Activated CD8-positive, alpha-beta T cell treated with anti-CD3 and anti-CD28 coated beads for 36 hours (primary cell): Measurements from ENCODE around the gene NDOR1. TPM values are rescaled to one million over a fixed set of nuclear protein-coding genes. Genes with fewer than 3 reads are reported as not detected.
"Not testable (repeated sequence)": the region's sequence is repeated elsewhere in the genome, so short reads cannot be mapped to it uniquely, and the experiment has no call there.

Source experiments
- ATAC-seq: fragments of 200-7000 bp; cut with Tn5 transposase; one replicate; pipeline ENCODE4 v1.10.0; 2021; ENCODE audit warnings: mild to moderate bottlenecking, moderate library complexity
- CTCF ChIA-PET: fragments of 350-600 bp; sonication (Branson Sonifier 250); formaldehyde crosslinking; loops from one replicate; lab custom pipeline; 2021; ENCODE audit warnings: antibody characterized with exemption; lab: Charles Lee
- POLR2A ChIA-PET: fragments of 350-600 bp; sonication (Branson Sonifier 250); formaldehyde crosslinking; loops from one replicate; lab custom pipeline; 2021; ENCODE audit warnings: antibody characterized with exemption; lab: Charles Lee
- DNase-seq: peaks from one replicate; pipeline ENCODE4 v3.0.0-alpha.2; 2020
- H3K27ac Mint-ChIP-seq: one replicate; pipeline ENCODE4 v1.8.0; 2021; ENCODE audit warnings: mild to moderate bottlenecking, mixed read lengths
- H3K27me3 Mint-ChIP-seq: one replicate; pipeline ENCODE4 v1.8.0; 2021; ENCODE audit warnings: mixed read lengths
- H3K36me3 Mint-ChIP-seq: one replicate; pipeline ENCODE4 v1.8.0; 2021; ENCODE audit warnings: low read depth, mixed read lengths
- H3K4me1 Mint-ChIP-seq: one replicate; pipeline ENCODE4 v1.8.0; 2021; ENCODE audit warnings: low read depth, mixed read lengths
- H3K4me3 Mint-ChIP-seq: one replicate; pipeline ENCODE4 v1.8.0; 2021; ENCODE audit warnings: mild to moderate bottlenecking, moderate library complexity, mixed read lengths
- H3K9me3 Mint-ChIP-seq: one replicate; pipeline ENCODE4 v1.8.0; 2021; ENCODE audit warnings: mixed read lengths
- CTCF ChIP-seq: fragments of 200-600 bp; IDR thresholded peaks from one replicate; pipeline ENCODE4 v1.8.0; 2022; ENCODE audit warnings: antibody characterized with exemption, mild to moderate bottlenecking
- intact Hi-C: fragments of 100-400 bp; cut with micrococcal nuclease; formaldehyde crosslinking; loops from one replicate; pipeline ENCODE4 v1.10.0; 2022
- total RNA-seq, 2 experiments: library from RNA; stranded (reverse); gene quantifications; one replicate each; pipeline ENCODE4 v1.2.3, GENCODE V29; 2021

The NDOR1 gene
- total RNA-seq, 2 experiments from 2014 or later = 29.5 to 30.7 TPM

- ATAC-seq (peak; percentile 23), DNase-seq (peak; percentile 71)
- H3K27me3 Mint-ChIP-seq = peaks cover under 1% of the 10 kb centered on the region
- no peaks in the 10 kb centered on the region for H3K9me3 Mint-ChIP-seq
- TF ChIP-seq CTCF = no peak
- H3K36me3 Mint-ChIP-seq = peaks cover 27% of the 10 kb centered on the region
- H3K27ac Mint-ChIP-seq = no peak overlapping the region
- ChIA-PET POLR2A (interaction anchor here (0.6 to 7.6 kb wide), 27 partner anchors 9 to 343 kb away, joined by 3 to 113 read pairs (median 4); partner anchors contain the start of genes CYSRT1, NELFB, RNF208 and SLC34A3), CTCF (interaction anchor here (0.9 to 3.1 kb wide), 9 partner anchors 12 to 170 kb away, joined by 3 to 11 read pairs (median 4); partner anchors contain the start of genes NELFB, RNF224, SAPCD2 and SSNA1)
- H3K4me3 Mint-ChIP-seq = peak overlapping the region; percentile 88
- H3K4me1 Mint-ChIP-seq = peaks cover 34% of the 10 kb centered on the region
- intact Hi-C loops = no loop called here
Observed at GRCh38 chr9:137240318-137240840, 34.9 kb downstream of the NDOR1 start.

GRCh38 chr9:137240841-137241489 lies 35.5 kb downstream of the NDOR1 start, which contains the start of gene TUBB4B:
TSS of gene TUBB4B (plus strand) at chr9:137241287. CDS start at chr9:137241361, 74 bp downstream.
- intact Hi-C loops = no loop called here
- no peak for TF ChIP-seq CTCF
- ATAC-seq (peak; percentile 82), DNase-seq (peak; percentile 99)
- CTCF ChIA-PET = interaction anchor here (0.9 to 3.1 kb wide), 9 partner anchors 13 to 171 kb away, joined by 3 to 11 read pairs (median 4); partner anchors contain the start of genes NELFB, RNF224, SAPCD2 and SSNA1
- Mint-ChIP-seq H3K36me3 (peaks cover 27% of the 10 kb centered on the region), H3K4me1 (peaks cover 34% of the 10 kb centered on the region), H3K4me3 (peak within 1 kb of the TSS; percentile 88), H3K27ac (peak within 1 kb of the TSS; percentile 91), H3K27me3 (no peaks in the 10 kb centered on the region), H3K9me3 (no peaks in the 10 kb centered on the region)
- POLR2A ChIA-PET = interaction anchor here (0.6 to 7.6 kb wide), 26 partner anchors 9 to 252 kb away, joined by 3 to 113 read pairs (median 4); partner anchors contain the start of genes CYSRT1, NDOR1, NELFB and RNF208

- Mint-ChIP-seq H3K27ac (no peak overlapping the region), H3K36me3 (peaks cover 27% of the 10 kb centered on the region), H3K9me3 (no peaks in the 10 kb centered on the region), H3K4me3 (peak overlapping the region; percentile 88), H3K27me3 (no peaks in the 10 kb centered on the region), H3K4me1 (peaks cover 34% of the 10 kb centered on the region)
- POLR2A ChIA-PET = interaction anchor here (0.8 to 7.6 kb wide), 15 partner anchors 8 to 222 kb away, joined by 3 to 113 read pairs (median 4); partner anchors contain the start of genes CYSRT1, NDOR1, NELFB and RNF208
- no peak for TF ChIP-seq CTCF
- intact Hi-C loops = no loop called here
- DNase-seq (peak; percentile 74), ATAC-seq (peak; percentile 15)
- CTCF ChIA-PET = interaction anchor here (1.2 to 3.1 kb wide), 6 partner anchors 13 to 172 kb away, joined by 3 to 11 read pairs (median 6); partner anchors contain the start of genes NELFB, RNF224, SAPCD2 and SSNA1
Observed at GRCh38 chr9:137241490-137242268, 36.2 kb downstream of the NDOR1 start.

GRCh38 chr9:137242269-137243203 lies 37.0 kb downstream of the NDOR1 start:
- ATAC-seq (no peak), DNase-seq (no peak)
- Mint-ChIP-seq H3K4me1 (peaks cover 28% of the 10 kb centered on the region), H3K9me3 (no peaks in the 10 kb centered on the region), H3K4me3 (peak overlapping the region; percentile 80), H3K27me3 (no peaks in the 10 kb centered on the region), H3K27ac (peak overlapping the region; percentile 66), H3K36me3 (peaks cover 27% of the 10 kb centered on the region)
- ChIA-PET CTCF (interaction anchor here (3.1 kb wide), 1 partner anchor 12 kb away, joined by 11 read pairs; the partner anchor contains the start of gene NELFB), POLR2A (interaction anchor here (0.5 to 7.6 kb wide), 12 partner anchors 12 to 385 kb away, joined by 3 to 113 read pairs (median 3); partner anchors contain the start of genes CYSRT1, NDOR1, NELFB and RNF208)
- intact Hi-C loops = no loop called here
- TF ChIP-seq CTCF = no peak

GRCh38 chr9:137243266-137243625 lies 37.7 kb downstream of the NDOR1 start:
- CTCF ChIA-PET, DNase-seq, H3K9me3 Mint-ChIP-seq, H3K27ac Mint-ChIP-seq, intact Hi-C loops, ATAC-seq, H3K27me3 Mint-ChIP-seq: not testable (repeated sequence)
- Mint-ChIP-seq H3K4me3 (peak overlapping the region; percentile 27), H3K4me1 (peaks cover 27% of the 10 kb centered on the region), H3K36me3 (peaks cover 27% of the 10 kb centered on the region)
- POLR2A ChIA-PET = interaction anchor here (1.2 to 7.6 kb wide), 3 partner anchors 11 to 34 kb away, joined by 3 to 113 read pairs (median 7); partner anchors contain the start of genes NELFB, STPG3 and TOR4A
